Panc1 (cell line): ENCODE measurements around the gene TSPO2.

Experiments
- CTCF ChIP-seq: fragments of 450-650 bp; IDR thresholded peaks from 2 replicates; pipeline ENCODE4 v1.5.1; 2017; ENCODE audit warnings: mild to moderate bottlenecking
- POLR2AphosphoS5 ChIP-seq: IDR thresholded peaks from 2 replicates; pipeline ENCODE4 v1.6.1; 2012; ENCODE audit warnings: mild to moderate bottlenecking, low read depth, low read length, moderate library complexity
- REST ChIP-seq, 2 experiments: IDR thresholded peaks; 2 replicates each; pipeline ENCODE4 v1.6.1; 2011 to 2012; ENCODE audit warnings: low read depth in 2 of 2, control low read depth in 1 of 2, low read length in 1 of 2, mild to moderate bottlenecking in 1 of 2, moderate library complexity in 1 of 2; ENCODE audit not compliant: insufficient read depth in 1 of 2
- SIN3A ChIP-seq: IDR thresholded peaks from 2 replicates; pipeline ENCODE4 v1.6.1; 2012; ENCODE audit warnings: low read depth, mild to moderate bottlenecking, low read length, moderate library complexity, borderline replicate concordance; ENCODE audit not compliant: insufficient read depth
- TCF7L2 ChIP-seq: IDR thresholded peaks from 2 replicates; pipeline ENCODE4 v1.6.1; 2011; ENCODE audit warnings: mild to moderate bottlenecking, low read depth, low read length, inconsistent platforms

DNA sequence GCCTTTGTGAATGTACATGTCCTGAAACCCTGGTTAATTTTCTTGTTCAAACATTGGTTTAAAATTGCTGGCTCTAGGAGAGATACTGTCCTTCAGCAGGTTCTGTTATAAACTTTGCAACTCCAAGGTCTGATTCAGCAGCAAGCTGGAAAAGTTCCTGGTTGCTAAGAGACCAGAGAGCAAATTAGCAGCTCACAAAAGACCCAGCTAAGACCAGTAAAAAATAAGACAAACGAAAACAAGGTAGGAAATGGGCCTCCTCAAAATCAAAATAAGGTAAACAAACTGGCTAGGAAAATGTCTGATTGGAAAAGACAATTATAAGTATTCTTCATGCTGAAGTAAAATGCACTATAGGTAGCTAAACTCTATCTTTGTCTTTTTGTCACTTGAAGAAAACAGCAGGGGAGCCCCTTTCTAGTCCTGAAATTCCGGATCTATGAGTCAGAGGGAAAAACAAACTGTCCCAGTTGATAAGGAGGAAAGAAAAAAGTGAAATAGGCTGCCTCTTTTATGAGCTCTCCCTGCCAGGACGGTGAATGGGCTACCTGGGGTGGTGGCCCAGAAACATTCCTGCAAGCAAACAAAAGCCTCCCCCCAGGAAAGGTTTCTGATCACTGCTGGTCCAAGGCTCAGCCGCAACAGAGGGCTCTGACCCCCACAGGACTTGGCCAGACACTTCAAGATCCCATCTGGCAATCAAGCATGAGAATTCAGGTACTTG, 44.9 kb upstream of the TSPO2 start:
- TF ChIP-seq REST (IDR thresholded peaks at IDR 0.05; ENCODE audit: insufficient read depth in 1 of 2, low read depth in 2 of 2, low read length in 1 of 2) (0 out of 4 replicates have a peak, but pooled peaks of 1 of the 2 experiments have one; percentile 39), TCF7L2 (peak; percentile 99), CTCF (no peak), POLR2AphosphoS5 (peak; percentile 87), SIN3A (0 out of 2 replicates have a peak, but pooled peaks have one; percentile 31)
